CD1c-positive myeloid dendritic cell (primary cell): Measurements from ENCODE around the gene TAOK2.
A peak's percentile ranks its signal among the peaks of the same experiment; 100 is the strongest.

Experiments
- DNase-seq: peaks from one replicate; pipeline ENCODE4 v3.0.0-alpha.2; 2016; ENCODE audit errors: extremely low spot score

TAOK2 gene

GRCh38 chr16:29987371-29988085, 13.9 kb downstream of the TAOK2 start:
- DNase-seq, result no peak

DNA sequence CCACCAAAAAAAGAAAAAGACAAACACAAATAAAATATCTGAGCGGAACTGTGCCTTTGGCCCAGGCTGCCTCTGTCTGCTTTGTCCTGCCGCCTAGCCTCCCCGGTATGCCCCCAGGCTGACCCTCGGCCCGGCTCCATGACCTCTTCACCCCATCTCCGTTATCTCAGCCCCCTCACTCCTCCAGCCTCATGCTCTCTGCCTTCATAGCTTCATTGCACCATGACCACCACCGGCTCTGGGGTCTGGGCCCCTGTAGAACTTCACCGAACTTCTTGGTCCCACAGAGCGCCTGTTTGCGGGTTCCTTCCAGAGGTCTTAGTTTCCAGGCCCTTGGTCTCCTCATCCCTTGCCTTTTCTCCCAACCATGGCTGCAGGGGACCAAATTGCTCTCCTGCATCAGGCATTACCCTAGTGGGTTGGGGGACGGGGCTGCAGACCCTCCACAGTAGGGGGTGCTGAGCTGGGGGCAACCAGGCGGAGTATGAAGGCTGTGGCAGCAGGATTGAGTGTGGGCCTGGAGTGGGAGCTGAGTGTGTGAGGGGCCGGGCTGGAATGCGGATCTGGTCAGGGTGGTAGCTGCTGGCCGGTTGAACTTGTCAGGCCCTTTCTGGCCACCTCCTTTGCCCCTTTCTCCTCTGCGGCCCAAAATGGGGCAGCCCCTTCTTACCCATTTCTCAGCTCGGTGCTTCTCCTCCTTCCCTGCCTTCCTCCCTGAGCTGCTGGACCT, 14.8 kb downstream of the TAOK2 start:
- DNase-seq, result no peak

DNA sequence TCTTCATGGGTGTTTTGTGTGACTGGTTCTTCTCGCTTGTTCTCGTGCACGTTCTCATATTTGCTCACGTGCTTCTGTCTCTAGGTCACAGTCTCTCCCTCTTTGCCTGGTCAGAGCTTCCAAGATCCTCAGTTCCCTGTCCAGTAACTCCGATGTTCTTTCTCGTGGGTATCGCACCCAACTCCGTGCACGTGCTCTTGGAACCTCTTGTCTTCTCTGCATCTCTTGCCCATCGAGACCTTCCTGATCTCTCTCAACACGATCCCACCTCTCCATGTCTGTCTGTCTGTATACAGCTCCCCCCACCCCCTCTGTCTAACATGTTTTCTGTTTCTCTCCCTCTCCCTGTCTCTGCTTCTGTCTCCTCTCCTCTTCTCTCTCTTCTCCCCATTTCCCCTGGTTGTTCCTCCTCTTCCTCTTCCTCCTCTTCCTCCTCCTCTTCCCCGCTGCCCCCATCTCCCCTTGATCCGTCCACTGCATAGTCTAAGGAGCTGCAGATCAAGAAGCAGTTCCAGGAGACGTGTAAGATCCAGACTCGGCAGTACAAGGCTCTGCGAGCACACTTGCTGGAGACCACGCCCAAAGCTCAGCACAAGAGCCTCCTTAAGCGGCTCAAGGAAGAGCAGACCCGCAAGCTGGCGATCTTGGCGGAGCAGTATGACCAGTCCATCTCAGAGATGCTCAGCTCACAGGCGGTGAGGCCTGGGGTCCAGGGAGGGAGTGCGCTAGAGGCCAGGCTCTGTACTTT, 15.6 kb downstream of the TAOK2 start:
- no peak for DNase-seq

DNA sequence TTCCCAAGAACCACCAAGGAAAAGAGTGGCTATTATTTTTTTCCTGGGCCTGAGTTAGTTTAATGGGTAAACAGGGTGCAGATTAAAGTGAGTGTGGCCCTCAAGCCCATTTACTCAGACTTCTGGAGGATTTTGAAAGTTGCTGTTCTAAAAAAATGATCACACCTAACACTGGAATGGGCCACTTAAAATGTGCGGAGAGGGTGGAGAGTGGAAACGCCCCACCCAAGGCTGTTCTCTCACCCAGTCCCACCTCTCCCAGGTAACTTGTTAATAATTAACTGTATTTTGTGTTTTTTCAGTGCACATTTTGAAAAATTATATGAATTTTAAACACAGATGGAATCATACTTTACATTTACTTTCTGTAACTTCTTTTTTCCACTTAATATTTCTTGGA, 16.4 kb downstream of the TAOK2 start:
- no peak for DNase-seq

GRCh38 chr16:29990883-29991570, 17.4 kb downstream of the TAOK2 start:
- no peak for DNase-seq

DNA sequence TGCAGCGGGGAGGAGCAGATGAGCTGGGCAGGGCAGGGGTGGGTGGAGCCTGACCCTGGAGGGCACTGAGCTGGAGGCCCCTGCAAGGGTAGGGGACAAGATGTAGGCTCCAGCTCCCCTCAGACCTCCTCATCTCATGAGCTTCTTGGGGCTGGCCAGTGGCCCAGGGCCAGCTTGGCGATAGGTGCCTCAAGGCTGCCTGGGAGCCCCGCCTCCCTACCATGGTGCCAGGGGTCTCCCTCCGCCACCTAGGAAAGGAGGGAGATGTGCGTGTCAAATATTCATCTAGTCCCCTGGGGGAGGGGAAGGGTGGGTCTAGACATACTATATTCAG, 17.9 kb downstream of the TAOK2 start:
- DNase-seq, result no peak

DNA sequence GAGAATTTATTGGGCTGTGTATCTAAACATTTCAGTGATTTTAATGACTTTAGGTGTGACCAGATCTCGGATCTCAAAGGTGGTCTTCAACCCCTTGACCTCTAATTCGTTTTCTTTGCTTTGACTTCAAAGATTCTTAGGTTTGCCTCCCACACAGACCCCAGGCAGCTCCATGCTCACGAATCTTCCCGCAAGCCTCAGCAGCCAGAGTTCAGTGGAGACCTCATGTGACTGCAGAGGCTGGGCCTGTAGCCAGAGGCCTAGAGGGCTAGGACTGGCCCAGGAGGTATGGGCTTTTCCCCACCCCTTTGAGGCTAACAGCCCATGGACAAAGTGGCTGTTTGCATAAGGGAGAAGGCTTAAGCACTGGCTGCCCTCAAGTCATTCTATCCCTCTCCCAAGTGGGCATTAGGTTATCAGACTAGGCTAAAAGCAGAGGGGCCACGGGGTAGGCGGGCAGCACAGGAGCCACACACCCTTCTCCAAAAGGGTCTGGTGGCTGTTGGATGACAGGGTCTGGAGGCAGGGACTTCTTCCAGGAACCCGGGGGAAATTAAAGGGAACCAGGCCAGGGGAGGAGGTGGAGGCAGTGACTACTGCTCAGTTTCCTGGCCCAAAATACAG, 18.8 kb downstream of the TAOK2 start:
- no peak for DNase-seq

DNA sequence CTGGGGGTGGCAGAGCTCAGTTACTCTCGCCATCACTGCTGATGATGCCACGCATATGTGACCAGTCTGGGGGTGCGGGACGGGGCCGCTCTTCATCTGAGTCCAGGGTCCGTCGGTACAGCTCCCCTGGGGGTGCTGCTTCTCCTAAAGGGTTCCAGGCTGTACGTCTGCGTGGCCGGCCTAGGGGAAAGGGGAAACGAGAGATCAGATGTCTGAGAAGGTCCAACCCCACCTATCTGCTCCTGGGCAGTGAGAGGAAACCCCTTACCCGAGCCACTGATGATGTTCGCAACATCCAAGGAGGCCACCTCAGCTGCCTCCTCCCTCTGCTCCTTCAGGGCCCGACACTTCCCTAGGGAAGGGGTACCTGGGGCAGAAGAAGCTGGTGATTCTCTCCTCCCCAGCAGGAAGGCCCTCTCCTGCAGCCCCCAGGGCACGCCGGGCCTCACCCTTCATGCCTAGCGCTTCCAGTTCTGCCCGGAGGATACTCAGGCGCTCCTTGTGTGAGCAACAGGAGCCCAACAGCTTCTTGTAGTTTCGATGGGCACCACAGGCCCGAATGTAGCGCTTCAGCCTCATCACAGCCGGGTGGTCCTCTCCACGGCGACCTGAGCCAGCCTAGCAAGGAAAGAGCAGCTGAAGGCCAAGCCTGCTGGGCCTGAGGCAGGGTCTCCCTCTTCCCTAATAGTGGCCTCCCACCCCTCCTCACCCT, 19.7 kb downstream of the TAOK2 start:
- DNase-seq, result no peak

GRCh38 chr16:29993903-29994599, 20.4 kb downstream of the TAOK2 start:
- DNase-seq, result no peak

DNA sequence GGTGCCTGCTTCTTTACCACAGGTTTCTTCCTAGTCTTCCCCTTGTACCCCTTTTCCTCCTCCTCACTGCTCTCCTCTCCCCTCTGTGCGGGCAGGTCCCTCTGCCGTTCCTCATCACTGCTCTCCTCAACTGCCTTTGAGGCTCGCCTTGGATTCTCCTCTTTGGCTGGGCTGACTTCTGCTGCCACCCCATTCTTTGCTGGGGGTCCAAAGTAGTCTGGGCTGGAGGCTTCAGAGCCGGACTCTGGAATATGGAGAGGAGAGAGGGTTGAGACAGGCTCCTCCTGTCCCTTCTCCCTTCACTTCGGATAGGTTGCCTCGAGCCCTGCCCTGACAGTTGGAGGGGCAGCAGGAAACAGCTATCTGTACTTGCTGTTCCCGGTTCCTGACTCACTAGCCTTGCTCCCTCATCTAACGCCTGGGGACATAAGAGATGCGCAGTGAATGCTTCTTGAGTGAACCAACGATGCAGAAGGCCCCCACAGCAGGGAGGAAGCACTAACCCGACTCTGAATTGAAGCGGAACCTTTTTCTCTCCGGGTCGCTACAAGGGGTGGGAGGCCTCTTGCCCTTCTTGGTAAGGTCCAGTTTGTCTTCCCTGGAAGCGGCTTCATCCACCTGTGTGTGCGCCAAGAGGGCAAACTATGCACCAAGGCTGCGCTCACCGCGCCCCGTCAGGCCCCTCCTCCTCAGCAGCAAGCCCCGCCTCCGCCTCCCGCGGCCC, 21.1 kb downstream of the TAOK2 start:
- no peak for DNase-seq

- DNase-seq, result peak; percentile 95
Observed at GRCh38 chr16:29995324-29995910, 21.7 kb downstream of the TAOK2 start, which contains the start of gene HIRIP3. HIRIP3 (minus strand) TSS chr16:29995617; CDS start chr16:29995605, 12 bp downstream.

DNA sequence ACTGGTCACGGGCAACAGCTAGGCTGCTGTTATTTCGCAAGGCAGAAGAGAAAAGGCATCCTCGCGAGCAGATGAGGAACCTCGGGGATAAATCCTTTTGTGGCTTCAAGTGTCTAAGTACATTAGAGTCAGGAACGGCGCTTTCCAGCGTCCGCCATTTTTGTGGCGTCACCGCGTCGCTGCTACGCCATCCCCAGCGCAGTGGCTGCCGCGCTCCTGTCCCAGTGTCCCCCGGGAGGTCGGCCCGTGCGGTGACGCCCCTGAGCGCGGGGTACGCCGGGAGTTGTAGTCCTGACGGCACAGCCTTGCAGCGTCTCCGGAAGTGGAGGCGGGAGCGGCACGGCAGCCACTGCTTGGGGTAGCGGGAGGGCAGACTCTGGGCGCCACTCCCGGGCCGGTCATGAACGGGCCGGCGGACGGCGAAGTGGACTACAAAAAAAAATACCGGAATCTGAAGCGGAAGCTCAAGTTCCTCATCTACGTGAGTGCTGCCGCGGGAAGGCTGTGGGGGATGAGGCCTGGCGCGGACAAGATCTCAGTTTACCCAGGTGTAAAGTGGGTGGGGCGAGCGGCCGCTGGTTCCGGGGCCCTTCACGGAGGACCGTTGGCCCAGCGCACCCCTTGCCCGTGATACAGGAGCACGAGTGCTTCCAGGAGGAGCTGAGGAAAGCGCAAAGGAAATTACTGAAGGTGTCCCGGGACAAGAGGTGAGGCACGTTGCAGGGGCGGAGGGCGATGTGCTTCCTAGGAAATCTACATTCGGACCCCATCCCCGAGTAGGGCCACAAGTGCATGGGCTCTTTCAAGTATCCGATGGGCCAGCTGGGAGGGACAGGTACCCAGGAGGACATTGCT, 22.5 kb downstream of the TAOK2 start, which contains the start of gene INO80E:
Gene INO80E (plus strand): TSS at position 331 of the 855 bp plus-strand sequence. CDS start 70 bp downstream, at position 401.
- DNase-seq, result peak; percentile 99

- DNase-seq, result no peak
Observed at GRCh38 chr16:29996766-29997250, 23.1 kb downstream of the TAOK2 start.

GRCh38 chr16:29999605-30000004, 25.9 kb downstream of the TAOK2 start:
- DNase-seq, result no peak

DNA sequence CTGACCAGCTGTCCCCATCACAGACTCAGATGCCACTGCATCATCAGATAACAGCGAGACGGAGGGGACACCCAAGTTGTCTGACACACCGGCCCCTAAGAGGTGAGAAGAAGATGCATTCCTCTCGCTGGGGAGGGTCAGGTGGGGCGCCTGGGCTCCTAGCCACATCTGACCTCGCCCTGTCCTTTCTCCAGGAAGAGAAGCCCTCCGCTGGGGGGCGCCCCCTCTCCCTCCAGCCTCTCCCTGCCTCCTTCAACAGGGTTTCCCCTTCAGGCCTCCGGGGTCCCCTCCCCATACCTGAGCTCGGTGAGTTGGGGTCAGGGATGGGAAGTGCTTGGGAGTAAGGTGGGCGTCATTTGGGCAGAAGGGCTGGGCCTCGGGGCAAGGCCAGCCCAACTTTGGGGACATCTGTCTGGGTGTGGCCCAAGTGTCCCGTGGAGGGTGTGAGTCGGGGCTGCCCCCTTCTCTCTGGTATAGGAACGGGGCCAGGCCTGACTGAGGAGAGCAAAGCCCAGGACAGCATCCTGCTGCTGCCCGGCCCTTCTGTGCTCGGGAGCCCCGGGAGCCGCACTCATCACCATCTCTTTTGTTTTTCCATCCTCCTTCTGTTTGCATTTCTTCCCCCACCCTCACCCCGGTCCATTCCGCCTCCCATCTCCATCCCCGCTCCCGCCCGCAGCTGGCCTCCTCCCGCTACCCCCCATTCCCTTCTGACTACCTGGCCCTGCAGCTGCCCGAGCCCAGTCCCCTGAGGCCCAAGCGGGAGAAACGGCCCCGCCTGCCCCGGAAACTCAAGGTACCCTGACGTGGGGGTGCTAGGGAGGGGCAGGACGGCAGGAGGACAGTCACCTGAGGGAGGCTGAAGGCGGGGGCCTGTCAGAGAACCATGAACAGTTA, 27.3 kb downstream of the TAOK2 start:
- no peak for DNase-seq

- no peak for DNase-seq
Observed at GRCh38 chr16:30002614-30003346, 29.1 kb downstream of the TAOK2 start.
